ENCODE results near the gene DNMT3L. TPM values are rescaled to one million over a fixed set of nuclear protein-coding genes. Genes with fewer than 3 reads are reported as not detected.

Gene DNMT3L
- total RNA-seq, 1 donor from 2014 or later, result not detected

- Histone ChIP-seq H3K4me1 (no peaks in the 10 kb centered on the region), H3K27ac (no peak overlapping the region), H3K4me3 (no peak overlapping the region), H3K36me3 (no peaks in the 10 kb centered on the region), H3K27me3 (no peaks in the 10 kb centered on the region), H3K9me3 (peaks cover 0 to 5% of the 10 kb centered on the region in 2 donors)
- no peak for DNase-seq (ENCODE audit: low spot score in 2 of 2)
- intact Hi-C loops (cut with DNase I), result no loop called here
- no peak for TF ChIP-seq CTCF (IDR thresholded peaks at IDR 0.05)
Observed at GRCh38 chr21:44262338-44263056, 800 bp upstream of the DNMT3L start.

- no peaks in the 10 kb centered on the region for H3K36me3 ChIP-seq
- intact Hi-C loops (cut with DNase I), result no loop called here
- peaks cover 0 to 5% of the 10 kb centered on the region in 2 donors for H3K9me3 ChIP-seq
- no peaks in the 10 kb centered on the region for H3K27me3 ChIP-seq
- DNase-seq (ENCODE audit: low spot score in 2 of 2), result no peak
- no peak overlapping the region for H3K27ac ChIP-seq
- TF ChIP-seq CTCF (IDR thresholded peaks at IDR 0.05), result no peak
- H3K4me1 ChIP-seq, result no peaks in the 10 kb centered on the region
- H3K4me3 ChIP-seq, result no peak overlapping the region
Observed at GRCh38 chr21:44260791-44261631, 686 bp downstream of the DNMT3L start.

GRCh38 chr21:44260066-44260465 lies 1.6 kb downstream of the DNMT3L start:
- no peak for DNase-seq (ENCODE audit: low spot score in 2 of 2)
- H3K36me3 ChIP-seq, result no peaks in the 10 kb centered on the region
- H3K27ac ChIP-seq, result no peak overlapping the region
- H3K4me1 ChIP-seq, result no peaks in the 10 kb centered on the region
- no peaks in the 10 kb centered on the region for H3K27me3 ChIP-seq
- peaks cover 0 to 5% of the 10 kb centered on the region in 2 donors for H3K9me3 ChIP-seq
- no peak overlapping the region for H3K4me3 ChIP-seq
- no peak for TF ChIP-seq CTCF (IDR thresholded peaks at IDR 0.05)
- intact Hi-C loops (cut with DNase I), result no loop called here

- TF ChIP-seq CTCF (IDR thresholded peaks at IDR 0.05), result no peak
- intact Hi-C loops (cut with DNase I), result no loop called here
- Histone ChIP-seq H3K27ac (no peak overlapping the region), H3K27me3 (no peaks in the 10 kb centered on the region), H3K4me1 (no peaks in the 10 kb centered on the region), H3K4me3 (no peak overlapping the region), H3K9me3 (peaks cover 0 to 5% of the 10 kb centered on the region in 2 donors), H3K36me3 (no peaks in the 10 kb centered on the region)
- DNase-seq (ENCODE audit: low spot score in 2 of 2), result no peak
Observed at GRCh38 chr21:44259082-44259705, 2.5 kb downstream of the DNMT3L start.

GRCh38 chr21:44258056-44258725 lies 3.5 kb downstream of the DNMT3L start:
- Histone ChIP-seq H3K4me1 (no peaks in the 10 kb centered on the region), H3K27ac (no peak overlapping the region), H3K4me3 (no peak overlapping the region), H3K36me3 (no peaks in the 10 kb centered on the region), H3K9me3 (peaks cover 0 to 5% of the 10 kb centered on the region in 2 donors), H3K27me3 (no peaks in the 10 kb centered on the region)
- no peak for TF ChIP-seq CTCF (IDR thresholded peaks at IDR 0.05)
- intact Hi-C loops (cut with DNase I), result no loop called here
- DNase-seq (ENCODE audit: low spot score in 2 of 2), result no peak

Measured in ascending aorta (tissue), 2 donors.